CD4-positive, CD25-positive, alpha-beta regulatory T cell (primary cell): Measurements from ENCODE around the gene NCK2. TPM values are rescaled to one million over a fixed set of nuclear protein-coding genes. Genes with fewer than 3 reads are reported as not detected.

Source experiments
- ATAC-seq, 2 donors: fragments of 150-1000 bp; cut with Tn5 transposase; one replicate each; pipeline ENCODE4 v1.10.0; 2021; ENCODE audit warnings: low read depth in 2 of 2, moderate number of reproducible peaks in 2 of 2, moderate library complexity in 1 of 2
- DNase-seq, 3 donors: peaks; one replicate each; pipeline versions ENCODE4 v3.0.0 to v3.0.0-alpha.2; 2012 to 2022; ENCODE audit warnings: mixed read lengths in 1 of 3
- H3K27ac ChIP-seq: one replicate; pipeline ENCODE4 v1.7.0; 2013; ENCODE audit warnings: mild to moderate bottlenecking, low read length; ENCODE audit not compliant: insufficient read depth, poor library complexity, severe bottlenecking
- H3K27me3 ChIP-seq: one replicate; pipeline ENCODE4 v1.7.0; 2013; ENCODE audit warnings: low read length; ENCODE audit not compliant: control insufficient read depth, insufficient read depth
- H3K36me3 ChIP-seq: one replicate; pipeline ENCODE4 v1.7.0; 2013; ENCODE audit warnings: mild to moderate bottlenecking, low read length, moderate library complexity; ENCODE audit not compliant: control insufficient read depth, insufficient read depth
- H3K4me1 ChIP-seq: 2 replicates; pipeline ENCODE4 v1.7.0; 2013; ENCODE audit warnings: mild to moderate bottlenecking, low read length; ENCODE audit not compliant: insufficient read depth, control insufficient read depth, poor library complexity, severe bottlenecking
- H3K4me3 ChIP-seq: one replicate; pipeline ENCODE4 v1.7.0; 2013; ENCODE audit warnings: low read depth, mild to moderate bottlenecking, low read length, moderate library complexity
- H3K9me3 ChIP-seq, 2 experiments: 1 replicate in 1 of 2; 2 replicates in 1 of 2; pipeline ENCODE4 v1.7.0; 2013; ENCODE audit warnings: low read length in 2 of 2, mild to moderate bottlenecking in 1 of 2, moderate library complexity in 1 of 2; ENCODE audit not compliant: control insufficient read depth in 2 of 2
- H3K27ac Mint-ChIP-seq, 3 donors: one replicate each; pipeline ENCODE4 v1.8.0; 2020 to 2022; ENCODE audit warnings: mild to moderate bottlenecking in 3 of 3, mixed read lengths in 3 of 3, moderate library complexity in 2 of 3
- H3K27me3 Mint-ChIP-seq: one replicate; pipeline ENCODE4 v1.8.0; 2022; ENCODE audit warnings: mild to moderate bottlenecking, mixed read lengths
- H3K36me3 Mint-ChIP-seq: one replicate; pipeline ENCODE4 v1.8.0; 2020; ENCODE audit warnings: mixed read lengths
- H3K4me1 Mint-ChIP-seq, 4 donors: one replicate each; pipeline ENCODE4 v1.8.0; 2020 to 2022; ENCODE audit warnings: mixed read lengths in 4 of 4, mild to moderate bottlenecking in 1 of 4
- H3K4me3 Mint-ChIP-seq, 4 donors: one replicate each; pipeline ENCODE4 v1.8.0; 2020 to 2022; ENCODE audit warnings: mild to moderate bottlenecking in 4 of 4, mixed read lengths in 4 of 4, moderate library complexity in 3 of 4
- H3K9me3 Mint-ChIP-seq, 7 donors: one replicate each; pipeline ENCODE4 v1.8.0; 2020 to 2022; ENCODE audit warnings: mixed read lengths in 7 of 7, mild to moderate bottlenecking in 3 of 7, moderate library complexity in 2 of 7
- polyA plus RNA-seq, 4 donors: library from polyadenylated mRNA; unstranded; fragments of 300-500 nt; fragmentation: Illumina TruSeq; gene quantifications; one replicate each; pipeline ENCODE4 v1.2.3, GENCODE V29; 2021
- total RNA-seq: library from RNA; stranded (reverse); gene quantifications from one replicate; pipeline ENCODE4 v1.2.3, GENCODE V29; 2022

Gene NCK2
- total and polyA plus RNA-seq, 5 donors from 2014 or later: 44.8 to 167 (median 60.5) TPM

- H3K9me3 Mint-ChIP-seq: peaks cover 0 to 8% (median 2%) of the 10 kb centered on the region in 7 donors
- peaks cover 4% of the 10 kb centered on the region for H3K27me3 Mint-ChIP-seq
- ATAC-seq (no peak), DNase-seq (no peak)
- Histone ChIP-seq H3K36me3 (no peaks in the 10 kb centered on the region), H3K4me1 (peaks cover 36% of the 10 kb centered on the region), H3K27ac (no peak overlapping the region), H3K27me3 (no peaks in the 10 kb centered on the region), H3K9me3 (peaks cover 0 to 11% of the 10 kb centered on the region in 2 experiments), H3K4me3 (no peak overlapping the region)
- H3K4me3 Mint-ChIP-seq: no peak overlapping the region
- peak overlapping the region in 2 of 3 donors; percentile 53 to 77 for H3K27ac Mint-ChIP-seq
- H3K36me3 Mint-ChIP-seq: no peaks in the 10 kb centered on the region
- peaks cover 20 to 67% (median 43%) of the 10 kb centered on the region in 4 donors for H3K4me1 Mint-ChIP-seq
Observed at GRCh38 chr2:105924271-105924670, 179.6 kb downstream of the NCK2 start.

DNA sequence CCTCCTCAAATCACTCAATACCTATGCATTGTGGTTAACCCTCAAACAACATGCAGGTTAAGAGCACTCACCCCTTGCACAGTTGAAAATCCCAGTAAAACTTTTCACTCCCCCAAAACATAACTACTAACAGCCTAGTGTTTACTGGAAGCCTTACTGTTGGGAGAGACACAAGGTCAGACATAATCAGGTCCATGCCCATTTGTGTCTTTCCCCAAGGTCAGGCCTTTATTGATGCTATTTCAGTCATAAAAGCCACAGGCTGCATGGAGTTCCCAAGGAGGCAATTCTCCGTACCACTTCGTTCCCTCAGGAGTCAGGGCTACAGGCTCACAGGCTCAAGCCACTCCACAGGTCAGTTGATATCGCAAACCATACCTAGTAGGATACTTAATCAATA is 180.2 kb downstream of the NCK2 start:
- no peak overlapping the region for H3K4me3 ChIP-seq
- H3K9me3 ChIP-seq: peaks cover 0 to 11% of the 10 kb centered on the region in 2 experiments
- H3K27me3 Mint-ChIP-seq: peaks cover 4% of the 10 kb centered on the region
- H3K27ac Mint-ChIP-seq: peak overlapping the region; percentile 42 to 97 (median 66)
- H3K36me3 ChIP-seq: no peaks in the 10 kb centered on the region
- H3K27ac ChIP-seq: no peak overlapping the region
- H3K36me3 Mint-ChIP-seq: no peaks in the 10 kb centered on the region
- H3K4me3 Mint-ChIP-seq: peak overlapping the region in 2 of 4 donors; percentile 21 to 63
- no peaks in the 10 kb centered on the region for H3K27me3 ChIP-seq
- no peak for ATAC-seq
- no peak for DNase-seq
- H3K4me1 ChIP-seq: peaks cover 42% of the 10 kb centered on the region
- H3K9me3 Mint-ChIP-seq: peaks cover 0 to 6% (median 2%) of the 10 kb centered on the region in 7 donors
- peaks cover 22 to 67% (median 47%) of the 10 kb centered on the region in 4 donors for H3K4me1 Mint-ChIP-seq

DNA sequence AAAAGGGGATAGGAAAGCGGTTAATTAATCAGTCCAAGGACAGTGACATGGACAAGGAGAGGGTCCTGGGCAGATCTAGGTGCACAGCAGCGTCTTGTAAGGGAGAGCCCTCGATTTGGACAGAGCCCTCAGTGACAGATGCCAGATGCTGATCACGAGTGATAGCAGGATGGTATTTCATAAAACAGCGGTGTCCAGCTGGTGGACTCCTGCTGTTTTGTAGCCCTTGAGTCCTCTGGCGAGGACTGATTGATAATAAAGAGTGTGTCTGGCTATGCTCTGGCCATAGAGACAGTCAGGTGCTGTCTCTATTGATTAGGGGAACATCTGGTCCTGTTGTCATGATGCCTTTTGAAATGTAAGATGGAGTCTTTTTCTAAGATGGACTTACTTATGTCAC is 180.7 kb downstream of the NCK2 start:
- Mint-ChIP-seq H3K36me3 (no peaks in the 10 kb centered on the region), H3K4me3 (peak overlapping the region in 1 of 4 donors; percentile 63), H3K27me3 (peaks cover 4% of the 10 kb centered on the region), H3K27ac (peak overlapping the region; percentile 42 to 97 (median 66)), H3K9me3 (peaks cover 0 to 6% (median 2%) of the 10 kb centered on the region in 7 donors), H3K4me1 (peaks cover 17 to 69% (median 49%) of the 10 kb centered on the region in 4 donors)
- Histone ChIP-seq H3K9me3 (peaks cover 0 to 11% of the 10 kb centered on the region in 2 experiments), H3K4me3 (no peak overlapping the region), H3K4me1 (peaks cover 47% of the 10 kb centered on the region), H3K36me3 (no peaks in the 10 kb centered on the region), H3K27ac (no peak overlapping the region), H3K27me3 (no peaks in the 10 kb centered on the region)
- DNase-seq (no peak), ATAC-seq (no peak)

DNA sequence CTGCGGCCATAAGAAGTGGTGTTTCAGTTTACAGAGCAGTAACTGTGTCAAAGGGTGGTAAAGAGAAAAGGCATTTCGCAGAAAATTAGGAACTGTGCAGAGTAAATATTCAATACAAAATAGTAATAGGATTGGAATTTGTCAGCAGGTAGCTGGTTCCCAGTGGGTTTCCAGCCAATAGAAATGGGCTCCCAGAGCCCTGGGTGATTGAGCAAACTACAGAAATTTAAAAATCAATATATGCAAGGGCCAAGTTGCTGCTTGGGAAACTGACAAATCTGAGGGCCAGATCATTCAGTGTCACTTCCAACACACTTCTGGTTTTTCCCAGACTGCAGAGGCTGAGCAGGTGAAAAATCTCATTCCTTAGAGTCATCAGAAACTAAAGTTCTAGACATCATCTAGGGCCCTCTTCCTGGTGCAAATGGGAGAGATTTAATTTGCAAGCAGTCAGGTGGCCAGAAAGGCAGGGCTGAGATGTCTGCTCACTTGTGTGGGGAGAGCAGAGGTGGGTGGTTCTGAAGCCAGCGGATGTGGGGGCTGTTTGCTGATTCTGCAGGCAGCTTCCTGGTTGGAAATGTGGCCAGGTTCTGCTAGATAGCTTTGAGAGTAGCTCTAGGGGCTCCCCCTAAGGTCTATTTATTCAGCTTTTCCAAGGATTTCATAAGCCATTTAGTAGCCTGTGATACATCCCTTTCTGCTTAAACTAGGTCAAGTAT is 182.4 kb downstream of the NCK2 start:
- peaks cover 4% of the 10 kb centered on the region for H3K27me3 Mint-ChIP-seq
- H3K4me1 Mint-ChIP-seq: peaks cover 13 to 67% (median 51%) of the 10 kb centered on the region in 4 donors
- ATAC-seq: peak; percentile 67 to 70
- DNase-seq: peak; percentile 7 to 88 (median 61)
- H3K9me3 ChIP-seq: peaks cover 0 to 3% of the 10 kb centered on the region in 2 experiments
- no peaks in the 10 kb centered on the region for H3K36me3 Mint-ChIP-seq
- peak overlapping the region; percentile 32 to 79 (median 60) for H3K4me3 Mint-ChIP-seq
- peak overlapping the region; percentile 65 for H3K27ac ChIP-seq
- H3K9me3 Mint-ChIP-seq: peaks cover 0 to 2% (median 0%) of the 10 kb centered on the region in 7 donors
- H3K4me3 ChIP-seq: peak overlapping the region; percentile 15
- H3K27me3 ChIP-seq: no peaks in the 10 kb centered on the region
- H3K36me3 ChIP-seq: no peaks in the 10 kb centered on the region
- peak overlapping the region; percentile 52 to 91 (median 80) for H3K27ac Mint-ChIP-seq
- peaks cover 49% of the 10 kb centered on the region for H3K4me1 ChIP-seq

DNA sequence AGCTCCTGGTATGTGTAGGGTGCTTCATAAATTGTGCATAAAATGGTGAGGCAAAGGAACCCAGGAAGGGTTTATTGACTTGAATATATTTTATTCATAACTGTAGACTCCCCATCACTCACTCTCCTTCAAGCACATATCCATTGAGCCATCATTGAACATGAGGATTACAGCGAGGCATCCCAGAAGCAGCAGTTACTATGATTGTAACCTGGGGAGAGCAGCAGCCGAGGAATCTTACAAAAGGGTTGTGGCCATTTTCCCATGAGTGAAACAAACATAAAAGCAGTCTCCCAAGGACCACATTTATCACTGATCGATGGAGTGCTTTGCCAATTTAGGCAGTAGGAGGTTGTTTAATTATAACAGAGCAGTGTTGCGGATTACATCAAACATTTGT is 183.4 kb downstream of the NCK2 start:
- no peaks in the 10 kb centered on the region for H3K27me3 ChIP-seq
- H3K36me3 ChIP-seq: no peaks in the 10 kb centered on the region
- peak overlapping the region; percentile 65 for H3K27ac ChIP-seq
- Mint-ChIP-seq H3K9me3 (no peaks in the 10 kb centered on the region), H3K36me3 (no peaks in the 10 kb centered on the region), H3K4me3 (peak overlapping the region in 3 of 4 donors; percentile 59 to 79 (median 62)), H3K27ac (peak overlapping the region; percentile 52 to 91 (median 80)), H3K4me1 (peaks cover 13 to 67% (median 51%) of the 10 kb centered on the region in 4 donors), H3K27me3 (peaks cover 4% of the 10 kb centered on the region)
- peaks cover 49% of the 10 kb centered on the region for H3K4me1 ChIP-seq
- ATAC-seq (no peak), DNase-seq (no peak)
- H3K9me3 ChIP-seq: no peaks in the 10 kb centered on the region
- no peak overlapping the region for H3K4me3 ChIP-seq

DNA sequence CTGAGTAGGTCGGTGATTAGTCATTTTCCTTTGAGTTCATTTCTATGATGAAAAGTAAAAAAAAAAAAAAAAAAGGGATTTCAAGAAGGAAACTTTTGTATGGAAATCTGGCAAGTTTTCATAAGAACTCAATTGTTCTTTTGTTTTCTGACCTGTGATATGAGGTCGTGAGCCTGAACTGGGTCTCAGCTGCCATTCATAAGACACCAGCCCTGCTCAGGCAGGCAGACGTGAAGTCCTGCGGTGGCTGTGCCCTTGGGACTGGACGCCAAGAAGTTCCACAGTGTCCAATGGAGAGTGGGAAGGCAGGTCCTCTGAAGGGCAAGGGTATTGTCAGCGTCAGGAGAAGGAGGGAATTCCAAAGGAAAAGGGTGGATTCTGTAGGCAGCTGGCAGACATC is 183.9 kb downstream of the NCK2 start:
- Histone ChIP-seq H3K4me1 (peaks cover 54% of the 10 kb centered on the region), H3K27me3 (no peaks in the 10 kb centered on the region), H3K36me3 (no peaks in the 10 kb centered on the region), H3K9me3 (no peaks in the 10 kb centered on the region), H3K27ac (peak overlapping the region; percentile 49), H3K4me3 (no peak overlapping the region)
- H3K9me3 Mint-ChIP-seq: no peaks in the 10 kb centered on the region
- DNase-seq (no peak), ATAC-seq (no peak)
- H3K4me3 Mint-ChIP-seq: peak overlapping the region in 1 of 4 donors; percentile 80
- H3K36me3 Mint-ChIP-seq: no peaks in the 10 kb centered on the region
- H3K4me1 Mint-ChIP-seq: peaks cover 14 to 67% (median 53%) of the 10 kb centered on the region in 4 donors
- peaks cover 4% of the 10 kb centered on the region for H3K27me3 Mint-ChIP-seq
- peak overlapping the region; percentile 43 to 86 (median 80) for H3K27ac Mint-ChIP-seq

- H3K27ac ChIP-seq: peak overlapping the region; percentile 49
- ATAC-seq (peak; percentile 74 to 89), DNase-seq (peak in 2 of 3 donors; percentile 57 to 80)
- Mint-ChIP-seq H3K9me3 (peaks cover 0 to 4% (median 0%) of the 10 kb centered on the region in 7 donors), H3K36me3 (no peaks in the 10 kb centered on the region), H3K4me1 (peaks cover 19 to 61% (median 55%) of the 10 kb centered on the region in 4 donors), H3K27ac (peak overlapping the region; percentile 54 to 86 (median 80)), H3K4me3 (peak overlapping the region; percentile 4 to 80 (median 58)), H3K27me3 (no peaks in the 10 kb centered on the region)
- peak overlapping the region; percentile 15 for H3K4me3 ChIP-seq
- H3K4me1 ChIP-seq: peaks cover 64% of the 10 kb centered on the region
- no peaks in the 10 kb centered on the region for H3K36me3 ChIP-seq
- no peaks in the 10 kb centered on the region for H3K9me3 ChIP-seq
- no peaks in the 10 kb centered on the region for H3K27me3 ChIP-seq
Observed at GRCh38 chr2:105929516-105929915, 184.8 kb downstream of the NCK2 start.
